ENCODE results near the gene ING4.

Gene ING4

GRCh38 chr12:6641131-6641530 lies 21.8 kb downstream of the ING4 start:
- Histone ChIP-seq H3K4me3 (no peak overlapping the region), H3K27ac (no peak overlapping the region)

- Histone ChIP-seq H3K27ac (peak overlapping the region in 1 of 21 experiments; percentile 16), H3K4me3 (no peak overlapping the region)
These were observed 22.4 kb downstream of the ING4 start for GRCh38 chr12:6640497-6640896.

GRCh38 chr12:6639151-6639801 lies 23.6 kb downstream of the ING4 start:
- no peak overlapping the region for H3K4me3 ChIP-seq
- H3K27ac ChIP-seq = peak overlapping the region in 12 of 21 experiments; percentile 2 to 89 (median 39)

GRCh38 chr12:6638305-6638704 lies 24.6 kb downstream of the ING4 start:
- no peak overlapping the region for H3K4me3 ChIP-seq
- peak overlapping the region in 11 of 21 experiments; percentile 5 to 89 (median 38) for H3K27ac ChIP-seq

GRCh38 chr12:6635856-6636531 lies 26.9 kb downstream of the ING4 start, which contains the start of gene LPAR5:
Gene LPAR5 (minus strand): TSS chr12:6635959. CDS start chr12:6621248, 14,711 bp downstream.
- Histone ChIP-seq H3K4me3 (peak within 1 kb of the TSS in 6 of 7 experiments; percentile 18 to 38 (median 24)), H3K27ac (peak within 1 kb of the TSS; percentile 13 to 89 (median 81))

- Histone ChIP-seq H3K27ac (peak overlapping the region; percentile 13 to 89 (median 81)), H3K4me3 (peak overlapping the region in 6 of 7 experiments; percentile 18 to 38 (median 24))
These were observed 27.5 kb downstream of the ING4 start for GRCh38 chr12:6635375-6635855.

GRCh38 chr12:6632026-6632983 lies 30.6 kb downstream of the ING4 start:
- peak overlapping the region in 20 of 21 experiments; percentile 0 to 89 (median 53) for H3K27ac ChIP-seq
- H3K4me3 ChIP-seq = peak overlapping the region in 1 of 7 experiments; percentile 11

- H3K27ac ChIP-seq = peak overlapping the region in 16 of 21 experiments; percentile 20 to 89 (median 68)
- H3K4me3 ChIP-seq = peak overlapping the region in 1 of 7 experiments; percentile 11
These were observed 31.4 kb downstream of the ING4 start for GRCh38 chr12:6631549-6631961.

GRCh38 chr12:6630736-6631135 lies 32.2 kb downstream of the ING4 start:
- no peak overlapping the region for H3K4me3 ChIP-seq
- peak overlapping the region in 6 of 21 experiments; percentile 73 to 89 (median 80) for H3K27ac ChIP-seq

GRCh38 chr12:6627616-6628015 lies 35.3 kb downstream of the ING4 start:
- no peak overlapping the region for H3K4me3 ChIP-seq

GRCh38 chr12:6626654-6627283 lies 36.1 kb downstream of the ING4 start:
- H3K4me3 ChIP-seq = no peak overlapping the region
- no peak overlapping the region for H3K27ac ChIP-seq

More at GRCh38 chr12:6627616-6628015, 35.3 kb downstream of the ING4 start:
- peak overlapping the region in 2 of 21 experiments; percentile 17 to 61 for H3K27ac ChIP-seq

- H3K4me3 ChIP-seq = peak overlapping the region in 2 of 7 experiments; percentile 15 to 18
These were observed 42.0 kb downstream of the ING4 start for GRCh38 chr12:6620885-6621274.

GRCh38 chr12:6620137-6620884 lies 42.6 kb downstream of the ING4 start:
- Histone ChIP-seq H3K4me3 (peak overlapping the region in 2 of 7 experiments; percentile 15 to 18), H3K27ac (peak overlapping the region in 2 of 21 experiments; percentile 39 to 46)

More at GRCh38 chr12:6620885-6621274, 42.0 kb downstream of the ING4 start:
- H3K27ac ChIP-seq = peak overlapping the region in 2 of 21 experiments; percentile 39 to 46

- H3K27ac ChIP-seq = peak overlapping the region in 1 of 21 experiments; percentile 10
- no peak overlapping the region for H3K4me3 ChIP-seq
These were observed 44.3 kb downstream of the ING4 start for GRCh38 chr12:6618483-6619225.

- Histone ChIP-seq H3K27ac (peak overlapping the region in 2 of 21 experiments; percentile 15 to 52), H3K4me3 (no peak overlapping the region)
These were observed 47.1 kb downstream of the ING4 start for GRCh38 chr12:6615802-6616201.

GRCh38 chr12:6614513-6615172 lies 48.3 kb downstream of the ING4 start:
- peak overlapping the region; percentile 54 to 94 (median 84) for H3K27ac ChIP-seq
- no peak overlapping the region for H3K4me3 ChIP-seq
